Upper lobe of left lung (tissue), 6 donors: ENCODE measurements around the gene CD160. TPM values are rescaled to one million over a fixed set of nuclear protein-coding genes. Genes with fewer than 3 reads are reported as not detected.

Source experiments
- ATAC-seq, 2 donors: fragments of 200-7000 bp; cut with Tn5 transposase; one replicate each; pipeline ENCODE4 v1.9.1; 2022; ENCODE audit warnings: mild to moderate bottlenecking in 2 of 2, moderate library complexity in 2 of 2; ENCODE audit not compliant: low FRiP score in 2 of 2
- DNase-seq, 2 donors: peaks; one replicate each; pipeline ENCODE4 v3.0.0-alpha.2; 2019 to 2020
- H3K27ac ChIP-seq, 4 donors: fragments of 200-600 bp; sonication (generic); one replicate each; pipeline ENCODE4 v1.5.1; 2016 to 2019
- H3K27me3 ChIP-seq, 4 donors: fragments of 200-600 bp; sonication (generic); one replicate each; pipeline ENCODE4 v1.5.1; 2017 to 2019
- H3K36me3 ChIP-seq, 4 donors: fragments of 200-600 bp; sonication (generic); one replicate each; pipeline ENCODE4 v1.5.1; 2016 to 2019
- H3K4me1 ChIP-seq, 4 donors: fragments of 200-600 bp; sonication (generic); one replicate each; pipeline ENCODE4 v1.5.1; 2018 to 2019
- H3K4me3 ChIP-seq, 4 donors: fragments of 200-600 bp; sonication (generic); one replicate each; pipeline ENCODE4 v1.5.1; 2017 to 2019; ENCODE audit warnings: mild to moderate bottlenecking in 2 of 4, moderate library complexity in 1 of 4
- H3K9me3 ChIP-seq, 4 donors: fragments of 200-600 bp; sonication (generic); one replicate each; pipeline ENCODE4 v1.5.1; 2018 to 2019
- EP300 ChIP-seq, 4 donors: sonication (generic); formaldehyde crosslinking; IDR thresholded peaks; one replicate each; pipeline ENCODE4 v1.5.1; 2017; ENCODE audit warnings: antibody characterized with exemption in 4 of 4, control low read depth in 2 of 4
- POLR2A ChIP-seq, 4 donors: fragments of 450-650 bp; IDR thresholded peaks; one replicate each; pipeline ENCODE4 v1.5.1; 2016 to 2017; ENCODE audit warnings: antibody characterized with exemption in 4 of 4, mild to moderate bottlenecking in 2 of 4
- POLR2AphosphoS5 ChIP-seq, 2 donors: sonication (generic); formaldehyde crosslinking; IDR thresholded peaks; one replicate each; pipeline ENCODE4 v1.5.1; 2017; ENCODE audit warnings: antibody characterized with exemption in 2 of 2
- WGBS, 2 donors: methylation state at CpG; one replicate each; pipeline ENCODE4 v1.1.5; 2017 to 2018; 5-methylcytosine and 5-hydroxymethylcytosine counted together
- total RNA-seq, 6 donors: library from RNA; depleted of rRNA in 4 of 6; stranded (reverse); fragments of >200 nt in 4 of 6; gene quantifications; one replicate each; pipeline versions ENCODE4 v1.1.0 to v1.2.1, GENCODE V29; 2016 to 2021
- TF ChIP-seq, protein P1 (sequence below), 6 experiments: fragments of 450-650 bp in 4 of 6; fragments of 200-600 bp in 2 of 6; sonication (generic) in 2 of 6; IDR thresholded peaks; one replicate each; pipeline ENCODE4 v1.5.1; 2016 to 2019; ENCODE audit warnings: antibody characterized with exemption in 6 of 6
- donor health status: DM: no; HTN: no; CAD: no; lungs with moderate emphysema.
- donor health status: DM: no; HTN: yes; CAD: no; lungs with severe emphysema.

The CD160 gene
- total RNA-seq, 6 donors from 2014 or later, result 0.71 to 0.89 TPM; not detected in 4

DNA sequence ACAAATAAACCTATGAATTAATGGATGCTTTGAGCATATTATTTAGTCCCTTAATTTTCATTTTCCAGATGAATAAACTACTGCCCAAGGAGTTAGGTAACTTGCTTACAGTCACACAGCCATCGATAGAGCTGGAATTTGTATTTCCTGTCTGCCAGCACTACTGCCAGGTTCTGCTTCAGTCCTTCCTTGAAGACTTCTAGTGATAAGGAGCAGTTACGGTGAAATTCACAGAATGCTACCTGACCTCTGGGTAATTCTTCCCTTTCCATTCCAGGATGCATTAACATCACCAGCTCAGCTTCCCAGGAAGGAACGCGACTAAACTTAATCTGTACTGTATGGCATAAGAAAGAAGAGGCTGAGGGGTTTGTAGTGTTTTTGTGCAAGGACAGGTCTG lies 11.2 kb downstream of the CD160 start:
- ATAC-seq (no peak), DNase-seq (no peak)
- TF ChIP-seq POLR2AphosphoS5 (IDR thresholded peaks at IDR 0.05), result no peak
- no peak for TF ChIP-seq POLR2A (IDR thresholded peaks at IDR 0.05)
- TF ChIP-seq, protein P1, sequence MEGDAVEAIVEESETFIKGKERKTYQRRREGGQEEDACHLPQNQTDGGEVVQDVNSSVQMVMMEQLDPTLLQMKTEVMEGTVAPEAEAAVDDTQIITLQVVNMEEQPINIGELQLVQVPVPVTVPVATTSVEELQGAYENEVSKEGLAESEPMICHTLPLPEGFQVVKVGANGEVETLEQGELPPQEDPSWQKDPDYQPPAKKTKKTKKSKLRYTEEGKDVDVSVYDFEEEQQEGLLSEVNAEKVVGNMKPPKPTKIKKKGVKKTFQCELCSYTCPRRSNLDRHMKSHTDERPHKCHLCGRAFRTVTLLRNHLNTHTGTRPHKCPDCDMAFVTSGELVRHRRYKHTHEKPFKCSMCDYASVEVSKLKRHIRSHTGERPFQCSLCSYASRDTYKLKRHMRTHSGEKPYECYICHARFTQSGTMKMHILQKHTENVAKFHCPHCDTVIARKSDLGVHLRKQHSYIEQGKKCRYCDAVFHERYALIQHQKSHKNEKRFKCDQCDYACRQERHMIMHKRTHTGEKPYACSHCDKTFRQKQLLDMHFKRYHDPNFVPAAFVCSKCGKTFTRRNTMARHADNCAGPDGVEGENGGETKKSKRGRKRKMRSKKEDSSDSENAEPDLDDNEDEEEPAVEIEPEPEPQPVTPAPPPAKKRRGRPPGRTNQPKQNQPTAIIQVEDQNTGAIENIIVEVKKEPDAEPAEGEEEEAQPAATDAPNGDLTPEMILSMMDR (IDR thresholded peaks at IDR 0.05), result no peak
- no peak for TF ChIP-seq EP300 (IDR thresholded peaks at IDR 0.05)
- Histone ChIP-seq H3K9me3 (no peaks in the 10 kb centered on the region), H3K4me3 (no peak overlapping the region), H3K27ac (no peak overlapping the region), H3K27me3 (no peaks in the 10 kb centered on the region), H3K36me3 (no peaks in the 10 kb centered on the region), H3K4me1 (no peaks in the 10 kb centered on the region)
- WGBS, 2 donors, result 82 to 84% methylated on average over 4 of the region's 4 CpGs

DNA sequence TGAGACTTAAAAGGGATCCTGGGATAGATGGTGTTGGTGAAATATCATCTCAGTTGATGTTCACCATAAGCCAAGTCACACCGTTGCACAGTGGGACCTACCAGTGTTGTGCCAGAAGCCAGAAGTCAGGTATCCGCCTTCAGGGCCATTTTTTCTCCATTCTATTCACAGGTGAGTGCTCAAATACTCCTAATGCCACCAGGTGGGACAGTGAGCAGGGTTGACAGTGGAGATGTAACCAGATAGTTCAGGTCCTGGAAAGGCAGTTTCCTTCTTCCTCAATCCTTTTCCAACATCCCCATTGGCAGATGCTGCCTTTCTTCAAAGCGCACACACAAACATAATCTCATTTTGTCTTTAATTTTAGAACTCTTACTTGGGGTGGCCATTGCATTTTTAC lies 11.6 kb downstream of the CD160 start:
- Histone ChIP-seq H3K27ac (no peak overlapping the region), H3K27me3 (no peaks in the 10 kb centered on the region), H3K9me3 (no peaks in the 10 kb centered on the region), H3K36me3 (no peaks in the 10 kb centered on the region), H3K4me3 (no peak overlapping the region), H3K4me1 (no peaks in the 10 kb centered on the region)
- DNase-seq, result no peak
- 86 to 98% methylated on average over 3 of the region's 3 CpGs for WGBS, 2 donors
- TF ChIP-seq POLR2AphosphoS5 (IDR thresholded peaks at IDR 0.05) (no peak), EP300 (IDR thresholded peaks at IDR 0.05) (no peak), POLR2A (IDR thresholded peaks at IDR 0.05) (no peak)
- TF ChIP-seq, protein P1 (IDR thresholded peaks at IDR 0.05), result no peak
- no peak for ATAC-seq

DNA sequence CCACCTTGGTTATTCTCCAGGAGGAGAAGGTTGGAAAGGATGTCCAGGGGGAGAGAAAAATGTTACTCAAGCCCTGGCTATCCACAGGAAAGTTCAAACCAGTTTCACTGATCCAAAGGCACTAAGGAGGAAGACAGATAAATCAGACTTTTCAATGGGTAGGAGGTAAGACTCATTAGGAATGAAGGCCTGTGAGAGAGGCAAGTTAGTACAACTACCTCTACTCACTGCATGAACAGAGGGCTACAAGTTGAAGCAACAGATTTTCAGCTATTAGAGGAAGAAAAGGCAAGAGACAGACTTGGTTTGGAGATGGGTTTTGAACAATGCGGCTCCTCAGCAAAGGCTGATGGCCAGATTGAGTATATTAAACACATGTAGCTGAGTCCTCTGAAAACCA lies 16.9 kb downstream of the CD160 start:
- TF ChIP-seq POLR2A (IDR thresholded peaks at IDR 0.05), result no peak
- TF ChIP-seq POLR2AphosphoS5 (IDR thresholded peaks at IDR 0.05), result no peak
- no peak for TF ChIP-seq EP300 (IDR thresholded peaks at IDR 0.05)
- TF ChIP-seq, protein P1 (IDR thresholded peaks at IDR 0.05), result no peak
- Histone ChIP-seq H3K4me1 (peaks cover 0 to 4% (median 0%) of the 10 kb centered on the region in 4 donors), H3K27me3 (no peaks in the 10 kb centered on the region), H3K9me3 (no peaks in the 10 kb centered on the region), H3K4me3 (no peak overlapping the region), H3K36me3 (peaks cover 0 to 9% (median 3%) of the 10 kb centered on the region in 4 donors), H3K27ac (no peak overlapping the region)
- WGBS, 2 donors, result 92 to 96% methylated on average over 1 of the region's 1 CpG
- ATAC-seq, result no peak
- no peak for DNase-seq

DNA sequence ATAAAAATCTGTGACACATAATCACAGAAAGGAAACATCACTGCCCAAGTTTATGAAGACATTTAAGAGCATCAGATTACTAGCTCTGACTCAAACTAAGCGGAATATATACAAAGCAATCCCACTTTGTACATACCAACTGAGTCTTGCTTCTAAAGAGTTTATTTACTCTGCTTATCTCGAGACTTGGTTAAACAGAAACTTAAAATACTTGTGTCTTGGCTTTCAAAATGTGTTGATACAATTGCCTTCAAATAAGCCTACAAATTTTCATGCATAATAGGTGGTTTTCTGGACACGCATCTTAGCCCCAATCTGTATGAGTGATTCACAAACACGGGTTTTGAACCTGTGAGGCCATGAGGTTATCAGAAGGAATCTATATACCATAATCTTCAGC lies 21.0 kb downstream of the CD160 start:
- Histone ChIP-seq H3K9me3 (no peaks in the 10 kb centered on the region), H3K36me3 (peaks cover 12 to 50% (median 25%) of the 10 kb centered on the region in 4 donors), H3K4me3 (no peak overlapping the region), H3K27me3 (no peaks in the 10 kb centered on the region), H3K27ac (no peak overlapping the region), H3K4me1 (peaks cover 0 to 4% (median 0%) of the 10 kb centered on the region in 4 donors)
- whole genome bisulfite sequencing, 2 donors, result 58 to 60% methylated on average over 4 of the region's 4 CpGs
- DNase-seq (no peak), ATAC-seq (peak in 1 of 2 donors; percentile 73)
- TF ChIP-seq, protein P1 (IDR thresholded peaks at IDR 0.05), result no peak
- no peak for TF ChIP-seq EP300 (IDR thresholded peaks at IDR 0.05)
- no peak for TF ChIP-seq POLR2A (IDR thresholded peaks at IDR 0.05)
- no peak for TF ChIP-seq POLR2AphosphoS5 (IDR thresholded peaks at IDR 0.05)
